Trophoblast cell (in vitro differentiated cells and primary cell): ENCODE results near the gene RSPO4.

Source experiments
- DNase-seq, 2 donors: peaks; one replicate each; pipeline ENCODE4 v3.0.0-alpha.2; 2016
- H2AFZ ChIP-seq: 2 replicates; pipeline ENCODE4 v1.6.1; 2013; ENCODE audit warnings: low read length, moderate library complexity, mild to moderate bottlenecking; ENCODE audit not compliant: insufficient read depth, poor library complexity
- H2AK5ac ChIP-seq: 2 replicates; pipeline ENCODE4 v1.6.1; 2013; ENCODE audit warnings: mild to moderate bottlenecking, low read length
- H2BK120ac ChIP-seq: 2 replicates; pipeline ENCODE4 v1.6.1; 2013; ENCODE audit warnings: low read length, mild to moderate bottlenecking, moderate library complexity; ENCODE audit not compliant: insufficient read depth, poor library complexity
- H2BK12ac ChIP-seq: 2 replicates; pipeline ENCODE4 v1.6.1; 2013; ENCODE audit warnings: mild to moderate bottlenecking, low read length, moderate library complexity
- H2BK5ac ChIP-seq: 2 replicates; pipeline ENCODE4 v1.6.1; 2013; ENCODE audit warnings: low read length, low read depth, moderate library complexity, mild to moderate bottlenecking; ENCODE audit not compliant: poor library complexity
- H3K14ac ChIP-seq: 2 replicates; pipeline ENCODE4 v1.6.1; 2013; ENCODE audit warnings: mild to moderate bottlenecking, low read length
- H3K18ac ChIP-seq: 2 replicates; pipeline ENCODE4 v1.6.1; 2013; ENCODE audit warnings: mild to moderate bottlenecking, low read length
- H3K23ac ChIP-seq: 2 replicates; pipeline ENCODE4 v1.6.1; 2013; ENCODE audit warnings: low read length
- H3K27ac ChIP-seq: 2 replicates; pipeline ENCODE4 v1.5.1; 2013; ENCODE audit warnings: low read depth, mild to moderate bottlenecking, inconsistent platforms, low read length, moderate library complexity
- H3K27me3 ChIP-seq: 2 replicates; pipeline ENCODE4 v1.6.1; 2013; ENCODE audit warnings: inconsistent platforms, mild to moderate bottlenecking, low read length, moderate library complexity; ENCODE audit not compliant: insufficient read depth
- H3K36me3 ChIP-seq, 2 experiments: 1 replicate in 1 of 2; 2 replicates in 1 of 2; pipeline ENCODE4 v1.6.1; 2013; ENCODE audit warnings: low read length in 2 of 2, mild to moderate bottlenecking in 2 of 2, moderate library complexity in 1 of 2; ENCODE audit not compliant: insufficient read depth in 2 of 2, control insufficient read depth in 1 of 2
- H3K4ac ChIP-seq: 2 replicates; pipeline ENCODE4 v1.6.1; 2013; ENCODE audit warnings: low read depth, mild to moderate bottlenecking, low read length, moderate library complexity
- H3K4me1 ChIP-seq, 2 experiments: 1 replicate in 1 of 2; 2 replicates in 1 of 2; pipeline ENCODE4 v1.6.1; 2013; ENCODE audit warnings: low read length in 2 of 2, mild to moderate bottlenecking in 2 of 2, moderate library complexity in 1 of 2; ENCODE audit not compliant: insufficient read depth in 2 of 2, control insufficient read depth in 1 of 2
- H3K4me2 ChIP-seq: 2 replicates; pipeline ENCODE4 v1.6.1; 2013; ENCODE audit warnings: inconsistent platforms, mild to moderate bottlenecking, low read length, moderate library complexity
- H3K4me3 ChIP-seq: 2 replicates; pipeline ENCODE4 v1.5.1; 2013; ENCODE audit warnings: mild to moderate bottlenecking, low read depth, low read length, inconsistent platforms
- H3K79me1 ChIP-seq: one replicate; pipeline ENCODE4 v1.6.1; 2013; ENCODE audit warnings: low read length
- H3K79me2 ChIP-seq: 2 replicates; pipeline ENCODE4 v1.6.1; 2013; ENCODE audit warnings: low read length, mild to moderate bottlenecking; ENCODE audit not compliant: control insufficient read depth, insufficient read depth, poor library complexity
- H3K9ac ChIP-seq: 2 replicates; pipeline ENCODE4 v1.6.1; 2013; ENCODE audit warnings: mild to moderate bottlenecking, low read length
- H3K9me3 ChIP-seq: 2 replicates; pipeline ENCODE4 v1.6.1; 2013; ENCODE audit warnings: low read depth, mild to moderate bottlenecking, control low read depth, inconsistent platforms, low read length; ENCODE audit not compliant: insufficient read depth
- H4K12ac ChIP-seq: 2 replicates; pipeline ENCODE4 v1.6.1; 2013; ENCODE audit warnings: low read depth, mild to moderate bottlenecking, low read length, moderate library complexity
- H4K8ac ChIP-seq: 2 replicates; pipeline ENCODE4 v1.6.1; 2013; ENCODE audit warnings: low read depth, mild to moderate bottlenecking, low read length, moderate library complexity
- H4K91ac ChIP-seq: one replicate; pipeline ENCODE4 v1.6.1; 2013; ENCODE audit warnings: low read depth, mild to moderate bottlenecking, low read length, moderate library complexity
- WGBS: extraction: QIAGEN DNeasy Blood & Tissue Kit; methylation state at CpG from one replicate; pipeline ENCODE4 v1.1.7; 2013; ENCODE audit warnings: missing lambda C conversion rate; ENCODE audit not compliant: insufficient read length, insufficient coverage; ENCODE audit errors: extremely low coverage; 5-methylcytosine and 5-hydroxymethylcytosine counted together

Gene RSPO4

GRCh38 chr20:1014471-1014870, 12.4 kb upstream of the RSPO4 start:
- no CpG with 5 or more reads among the region's 7 CpGs for WGBS
- no peak for DNase-seq
- H4K12ac ChIP-seq: no peak overlapping the region

GRCh38 chr20:1013566-1014340, 11.6 kb upstream of the RSPO4 start:
- H2BK120ac ChIP-seq: no peak overlapping the region
- no peak overlapping the region for H3K23ac ChIP-seq
- no peak overlapping the region for H3K4me3 ChIP-seq
- H2BK12ac ChIP-seq: no peak overlapping the region
- no peak overlapping the region for H4K91ac ChIP-seq
- H3K79me1 ChIP-seq: no peaks in the 10 kb centered on the region
- H3K4me2 ChIP-seq: no peak overlapping the region
- no CpG with 5 or more reads among the region's 7 CpGs for WGBS
- H4K8ac ChIP-seq: no peak overlapping the region
- H3K36me3 ChIP-seq: no peaks in the 10 kb centered on the region
- no peak overlapping the region for H3K14ac ChIP-seq
- no peaks in the 10 kb centered on the region for H3K4me1 ChIP-seq
- H3K27me3 ChIP-seq: no peaks in the 10 kb centered on the region
- no peak overlapping the region for H2BK5ac ChIP-seq
- no peak overlapping the region for H4K12ac ChIP-seq
- no peak overlapping the region for H2AK5ac ChIP-seq
- no peak overlapping the region for H3K4ac ChIP-seq
- H3K18ac ChIP-seq: no peak overlapping the region
- no peak overlapping the region for H3K27ac ChIP-seq
- DNase-seq: no peak
- H3K9ac ChIP-seq: no peak overlapping the region
- H2AFZ ChIP-seq: no peak overlapping the region
- no peaks in the 10 kb centered on the region for H3K9me3 ChIP-seq
- H3K79me2 ChIP-seq: no peaks in the 10 kb centered on the region

More at GRCh38 chr20:1014471-1014870, 12.4 kb upstream of the RSPO4 start:
- H2BK120ac ChIP-seq: no peak overlapping the region
- H2BK5ac ChIP-seq: no peak overlapping the region
- no peaks in the 10 kb centered on the region for H3K79me2 ChIP-seq
- no peak overlapping the region for H3K4me3 ChIP-seq
- H3K27ac ChIP-seq: no peak overlapping the region
- no peaks in the 10 kb centered on the region for H3K9me3 ChIP-seq
- no peak overlapping the region for H3K9ac ChIP-seq
- no peak overlapping the region for H2BK12ac ChIP-seq
- no peak overlapping the region for H4K8ac ChIP-seq
- H3K27me3 ChIP-seq: no peaks in the 10 kb centered on the region
- no peak overlapping the region for H3K23ac ChIP-seq
- H2AK5ac ChIP-seq: no peak overlapping the region
- no peak overlapping the region for H3K18ac ChIP-seq
- no peaks in the 10 kb centered on the region for H3K79me1 ChIP-seq
- H3K4ac ChIP-seq: no peak overlapping the region
- H3K4me1 ChIP-seq: no peaks in the 10 kb centered on the region
- no peaks in the 10 kb centered on the region for H3K36me3 ChIP-seq
- no peak overlapping the region for H3K4me2 ChIP-seq
- H2AFZ ChIP-seq: no peak overlapping the region
- H4K91ac ChIP-seq: no peak overlapping the region
- H3K14ac ChIP-seq: no peak overlapping the region

DNA sequence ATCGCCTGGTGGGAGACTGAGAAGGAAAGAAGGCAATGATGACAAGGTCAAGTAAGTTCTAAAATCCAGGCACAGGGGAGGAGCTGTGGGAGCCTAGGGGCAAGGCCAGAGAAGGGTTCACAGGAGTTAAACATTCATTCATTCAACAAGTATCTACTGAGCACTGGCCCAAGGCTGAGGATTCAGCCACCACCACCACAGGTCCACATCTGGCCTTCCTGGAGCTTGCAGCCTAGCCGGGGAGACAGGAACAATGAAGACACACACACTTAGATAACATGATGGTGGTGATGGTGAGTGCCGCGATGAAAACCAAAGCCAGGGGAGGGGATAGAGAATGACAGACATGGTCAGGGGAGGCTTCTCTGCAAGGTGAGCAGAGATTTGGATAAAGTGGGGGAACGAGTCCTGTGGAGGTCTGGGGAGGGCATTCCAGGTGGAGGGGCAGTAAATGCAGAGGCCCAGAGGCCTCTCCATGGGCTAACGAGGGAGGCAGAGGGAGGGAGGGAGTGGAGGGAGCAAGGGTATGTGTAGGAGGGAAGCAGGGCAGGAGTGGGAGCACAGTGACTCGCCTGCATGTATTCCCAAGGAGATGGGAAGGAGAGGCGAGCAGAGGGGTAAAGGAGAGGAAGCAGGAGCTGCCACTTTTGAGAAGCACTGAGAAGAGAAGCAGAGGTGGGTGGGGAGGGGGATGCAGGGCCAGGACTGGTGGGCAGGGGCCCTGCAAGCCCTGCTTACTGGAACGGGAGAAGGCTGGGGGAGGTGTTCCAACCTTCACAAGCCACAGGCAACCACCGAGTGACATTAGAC, 10.5 kb upstream of the RSPO4 start:
- Histone ChIP-seq H3K79me1 (no peaks in the 10 kb centered on the region), H3K27me3 (no peaks in the 10 kb centered on the region), H2BK12ac (no peak overlapping the region), H3K4me1 (no peaks in the 10 kb centered on the region), H2BK120ac (no peak overlapping the region), H3K18ac (no peak overlapping the region), H3K23ac (no peak overlapping the region), H4K91ac (no peak overlapping the region), H2AFZ (no peak overlapping the region), H3K36me3 (no peaks in the 10 kb centered on the region), H3K14ac (no peak overlapping the region), H4K12ac (no peak overlapping the region), H3K4ac (no peak overlapping the region), H3K9ac (no peak overlapping the region), H3K9me3 (no peaks in the 10 kb centered on the region), H2BK5ac (no peak overlapping the region), H3K4me2 (no peak overlapping the region), H2AK5ac (no peak overlapping the region), H3K79me2 (no peaks in the 10 kb centered on the region), H4K8ac (no peak overlapping the region), H3K4me3 (no peak overlapping the region), H3K27ac (no peak overlapping the region)
- no CpG with 5 or more reads among the region's 10 CpGs for WGBS
- DNase-seq: no peak

DNA sequence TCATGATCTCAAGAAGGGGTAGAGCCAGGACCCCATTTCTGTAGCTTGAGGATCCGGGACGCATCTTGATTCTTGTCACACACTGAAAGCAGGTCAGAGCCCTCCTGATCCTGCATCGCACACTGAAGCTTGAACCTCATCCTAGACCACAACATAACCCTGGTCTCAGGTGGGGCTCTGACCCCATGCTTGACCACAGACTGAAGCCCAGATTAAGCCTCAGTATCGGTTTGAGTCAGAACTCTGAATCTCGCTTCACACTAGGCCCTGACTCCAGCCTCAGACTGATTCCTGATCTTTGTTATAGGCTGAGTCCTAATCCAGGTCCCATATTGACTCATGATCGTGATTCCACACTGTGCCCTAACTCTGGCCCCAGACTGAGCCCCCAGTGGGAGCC, 8.5 kb upstream of the RSPO4 start:
- Histone ChIP-seq H3K4me1 (no peaks in the 10 kb centered on the region), H4K91ac (no peak overlapping the region), H3K4ac (no peak overlapping the region), H3K4me2 (no peak overlapping the region), H3K79me1 (no peaks in the 10 kb centered on the region), H3K27ac (no peak overlapping the region), H2AK5ac (no peak overlapping the region), H3K36me3 (no peaks in the 10 kb centered on the region), H3K14ac (no peak overlapping the region), H2AFZ (no peak overlapping the region), H3K18ac (no peak overlapping the region), H3K79me2 (no peaks in the 10 kb centered on the region), H3K9me3 (no peaks in the 10 kb centered on the region), H3K4me3 (no peak overlapping the region), H3K9ac (no peak overlapping the region), H3K27me3 (no peaks in the 10 kb centered on the region), H2BK5ac (no peak overlapping the region), H4K12ac (no peak overlapping the region), H2BK120ac (no peak overlapping the region), H4K8ac (no peak overlapping the region), H3K23ac (no peak overlapping the region), H2BK12ac (no peak overlapping the region)
- no CpG with 5 or more reads among the region's 6 CpGs for WGBS
- DNase-seq: no peak
